ENCODE data around the gene ZC2HC1B.

The ZC2HC1B gene

GRCh38 chr6:143984666-143985065 lies 120.4 kb downstream of the ZC2HC1B start:
- Histone ChIP-seq H3K9ac (ENCODE audit: low read depth in 1 of 2, low read length in 2 of 2) (no peak overlapping the region), H3K36me3 (ENCODE audit: control insufficient read depth in 2 of 2, insufficient read depth in 2 of 2, low read length in 2 of 2) (no peaks in the 10 kb centered on the region), H3K4me3 (ENCODE audit: low read length in 2 of 2) (no peak overlapping the region), H3K27me3 (ENCODE audit: control insufficient read depth in 2 of 2, insufficient read depth in 2 of 2, low read length in 2 of 2) (no peaks in the 10 kb centered on the region), H3K4me1 (ENCODE audit: control insufficient read depth in 2 of 2, insufficient read depth in 2 of 2, low read length in 2 of 2) (no peaks in the 10 kb centered on the region), H3K27ac (ENCODE audit: low read depth in 2 of 2, low read length in 2 of 2) (no peak overlapping the region), H3K9me3 (ENCODE audit: control insufficient read depth in 2 of 2, low read length in 2 of 2) (no peaks in the 10 kb centered on the region)

- Histone ChIP-seq H3K27ac (ENCODE audit: low read depth in 2 of 2, low read length in 2 of 2) (no peak overlapping the region), H3K4me1 (ENCODE audit: control insufficient read depth in 2 of 2, insufficient read depth in 2 of 2, low read length in 2 of 2) (no peaks in the 10 kb centered on the region), H3K4me3 (ENCODE audit: low read length in 2 of 2) (no peak overlapping the region), H3K36me3 (ENCODE audit: control insufficient read depth in 2 of 2, insufficient read depth in 2 of 2, low read length in 2 of 2) (no peaks in the 10 kb centered on the region), H3K9me3 (ENCODE audit: control insufficient read depth in 2 of 2, low read length in 2 of 2) (no peaks in the 10 kb centered on the region), H3K27me3 (ENCODE audit: control insufficient read depth in 2 of 2, insufficient read depth in 2 of 2, low read length in 2 of 2) (no peaks in the 10 kb centered on the region), H3K9ac (ENCODE audit: low read depth in 1 of 2, low read length in 2 of 2) (no peak overlapping the region)
These were observed 122.3 kb downstream of the ZC2HC1B start for GRCh38 chr6:143986463-143987065.
